SKM-1 treated with dmso at 0.1 percent for 144 hours (cell line): ENCODE measurements around the gene DOK5.
"Not testable (repeated sequence)": the region's sequence is repeated elsewhere in the genome, so short reads cannot be mapped to it uniquely, and the experiment has no call there.

Experiments used
- DNase-seq: peaks from one replicate; lab custom pipeline; 2025; ENCODE audit not compliant: unreplicated experiment; lab: John Stamatoyannopoulos, UW

Gene DOK5

GRCh38 chr20:54475334-54476168 lies at the start of gene DOK5:
Gene DOK5 (plus strand): TSS chr20:54475593. CDS start chr20:54475947, 354 bp downstream.
- no peak for DNase-seq

DNA sequence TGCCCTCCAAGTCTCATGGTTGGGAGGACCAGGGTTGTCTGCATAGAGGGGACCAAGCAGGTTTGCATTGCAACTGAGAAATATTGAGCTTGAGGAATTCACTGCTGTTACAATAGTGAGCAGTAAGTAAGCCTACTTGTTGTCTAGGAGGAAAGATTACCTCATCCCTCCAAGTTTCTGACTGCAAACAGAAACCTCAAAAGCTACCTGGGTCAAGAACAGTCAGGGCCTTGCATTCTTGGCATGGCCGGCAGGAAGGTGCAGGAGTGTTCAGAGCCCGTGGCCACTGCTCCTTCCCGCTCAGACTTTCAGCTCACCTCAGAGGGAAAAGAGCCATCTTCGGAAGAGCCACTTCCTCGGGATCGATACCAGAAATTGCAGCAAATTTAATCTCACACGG lies 46.0 kb upstream of the DOK5 start:
- DNase-seq = no peak

GRCh38 chr20:54431156-54431944 lies 44.0 kb upstream of the DOK5 start:
- DNase-seq = no peak

DNA sequence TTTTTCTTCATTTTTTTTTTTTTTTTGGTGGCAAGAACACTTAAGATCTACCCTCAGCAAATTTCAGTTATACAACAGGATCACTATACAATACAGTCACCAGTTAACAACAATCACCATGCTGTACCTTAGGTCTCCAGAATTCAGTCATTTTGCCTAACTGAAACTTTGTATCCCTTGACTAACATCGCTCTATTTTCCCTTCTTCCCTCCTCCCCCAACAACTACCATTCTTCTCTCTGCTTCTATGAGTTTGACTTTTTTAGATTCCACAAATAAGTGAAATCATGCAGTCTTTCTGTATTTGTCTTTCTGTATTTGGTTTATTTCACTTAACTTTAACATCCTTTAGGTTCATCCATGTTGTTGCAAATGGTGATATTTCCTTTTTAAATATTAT lies 42.4 kb upstream of the DOK5 start:
- no peak for DNase-seq

- DNase-seq = no peak
Observed at GRCh38 chr20:54433636-54434035, 41.8 kb upstream of the DOK5 start.

- DNase-seq = no peak
Observed at GRCh38 chr20:54434196-54434595, 41.2 kb upstream of the DOK5 start.

DNA sequence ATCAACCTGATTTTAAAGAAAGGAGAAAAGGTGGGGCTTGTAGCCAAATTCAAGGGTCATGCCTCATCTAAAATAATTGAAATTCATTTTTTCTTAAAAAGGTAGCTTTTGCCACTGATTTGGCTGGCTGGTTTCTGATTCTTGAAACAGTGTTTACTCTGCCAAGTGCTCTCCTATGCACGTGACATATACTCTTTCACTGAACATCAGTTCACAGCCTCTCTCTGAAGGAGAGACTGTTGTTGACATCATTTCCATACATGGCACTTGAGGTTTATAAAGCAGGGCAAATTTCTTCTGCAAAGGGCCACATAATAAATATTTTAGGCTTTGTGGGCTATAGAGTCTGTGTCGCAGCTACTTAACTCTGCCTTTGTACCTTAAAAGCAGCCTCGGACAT lies 40.4 kb upstream of the DOK5 start:
- DNase-seq = no peak

GRCh38 chr20:54436410-54436809 lies 39.0 kb upstream of the DOK5 start:
- not testable (repeated sequence) for DNase-seq

GRCh38 chr20:54438166-54438565 lies 37.2 kb upstream of the DOK5 start:
- DNase-seq = no peak

DNA sequence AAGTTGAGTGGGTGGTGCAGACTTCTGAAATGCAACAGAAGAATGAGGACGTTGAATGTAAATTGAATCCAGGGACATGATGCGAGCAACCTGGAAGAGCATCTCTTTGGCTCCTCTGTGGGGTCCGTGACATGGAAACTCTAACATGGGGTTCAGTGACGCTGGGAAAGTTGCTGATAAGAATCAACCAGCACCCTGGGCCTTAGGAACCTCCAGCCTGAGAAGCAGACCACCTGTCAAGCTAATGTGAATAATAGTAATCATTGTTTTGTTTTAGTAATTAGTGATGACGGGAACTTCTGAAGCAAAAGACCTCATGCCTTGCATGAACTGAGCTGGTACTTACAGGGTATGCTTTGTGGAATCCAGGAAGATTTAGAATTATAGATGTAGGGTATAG lies 25.2 kb upstream of the DOK5 start:
- no peak for DNase-seq

GRCh38 chr20:54451171-54451570 lies 24.2 kb upstream of the DOK5 start:
- DNase-seq = no peak

GRCh38 chr20:54452277-54452676 lies 23.1 kb upstream of the DOK5 start:
- DNase-seq = no peak

GRCh38 chr20:54454982-54455381 lies 20.4 kb upstream of the DOK5 start:
- DNase-seq = no peak

DNA sequence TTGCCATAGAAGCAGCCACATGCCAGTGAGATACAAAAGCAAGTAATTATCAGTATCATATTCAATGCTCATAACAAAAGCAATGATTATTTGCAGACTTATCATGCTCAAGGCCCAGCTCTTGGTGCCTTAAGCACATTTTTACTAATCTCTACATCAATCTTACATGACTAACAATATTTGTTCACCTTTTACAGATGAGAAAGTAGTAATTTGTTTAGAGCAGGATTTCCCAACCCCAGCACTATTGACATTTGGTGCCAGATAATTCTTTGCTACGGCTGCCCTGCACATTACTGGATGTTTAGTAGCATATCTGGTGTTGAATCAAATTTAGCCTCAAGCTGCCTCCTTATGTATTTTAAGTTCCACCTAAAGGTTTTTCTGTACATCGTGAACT lies 19.0 kb upstream of the DOK5 start:
- DNase-seq = no peak

DNA sequence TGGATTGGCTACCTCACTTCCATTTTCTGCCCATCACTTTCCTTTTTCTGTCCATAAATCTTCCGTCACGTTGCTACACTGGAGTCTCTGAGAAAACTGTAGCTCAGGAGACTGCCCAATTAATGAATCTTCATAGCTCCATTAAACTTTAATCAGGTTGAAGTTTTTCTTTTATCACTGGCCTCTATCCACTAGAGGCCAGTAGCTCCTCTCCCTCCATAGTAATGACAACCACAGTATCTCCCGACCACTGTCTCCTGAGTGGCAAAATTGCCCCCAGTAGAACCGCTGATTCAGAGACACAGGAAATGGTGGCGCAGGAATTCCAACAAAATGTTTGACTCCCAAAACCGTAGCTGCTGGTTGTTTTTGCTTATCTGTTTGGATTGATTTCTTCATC lies 18.4 kb upstream of the DOK5 start:
- DNase-seq = no peak

GRCh38 chr20:54458219-54458618 lies 17.2 kb upstream of the DOK5 start:
- DNase-seq = no peak

- no peak for DNase-seq
Observed at GRCh38 chr20:54459279-54459678, 16.1 kb upstream of the DOK5 start.

- no peak for DNase-seq
Observed at GRCh38 chr20:54464003-54464402, 11.4 kb upstream of the DOK5 start.

DNA sequence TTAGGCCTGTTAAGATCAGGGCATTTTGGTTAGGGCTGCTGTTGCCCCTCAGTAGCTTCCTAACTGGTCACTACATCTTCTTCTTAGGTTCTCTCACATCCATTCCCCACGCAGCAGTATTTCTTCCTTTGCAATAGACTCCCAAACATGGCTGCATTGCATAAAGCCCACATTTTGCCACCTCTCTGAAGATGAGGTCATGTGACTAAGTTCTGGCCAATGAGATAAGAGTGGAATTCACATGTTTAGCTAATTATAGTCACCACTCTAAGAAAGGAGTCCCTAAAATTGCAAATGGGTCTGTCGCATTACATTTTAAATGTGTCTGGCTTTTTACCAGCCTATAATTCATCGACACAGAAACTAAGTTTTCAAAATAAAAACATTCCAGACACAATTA lies 9.3 kb upstream of the DOK5 start:
- no peak for DNase-seq

- DNase-seq = no peak
Observed at GRCh38 chr20:54467622-54468021, 7.8 kb upstream of the DOK5 start.

GRCh38 chr20:54468082-54468481 lies 7.3 kb upstream of the DOK5 start:
- no peak for DNase-seq

DNA sequence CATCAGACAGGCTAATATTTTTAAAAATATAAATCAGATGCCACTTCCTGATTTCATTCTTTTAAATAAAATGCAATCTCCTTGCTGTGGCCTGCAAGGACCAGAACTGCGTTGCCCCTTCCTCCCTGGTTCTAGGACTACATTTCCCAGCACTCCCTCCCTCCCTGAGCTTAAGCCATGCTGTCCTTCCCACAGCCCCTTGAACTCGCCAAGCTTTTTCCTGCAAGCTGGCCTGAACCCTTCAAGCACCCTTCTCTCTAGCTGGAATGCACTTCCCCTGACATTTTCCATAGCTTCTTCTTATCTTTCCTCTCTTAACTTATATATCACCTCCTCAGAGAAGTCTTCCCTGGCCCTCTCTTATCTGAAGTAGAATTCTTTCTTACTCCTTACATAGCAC lies 6.1 kb upstream of the DOK5 start:
- no peak for DNase-seq
